Fibroblast of lung (primary cell): ENCODE data around the gene SLC16A6. TPM values are rescaled to one million over a fixed set of nuclear protein-coding genes. Genes with fewer than 3 reads are reported as not detected.

ENCODE experiments used
- DNase-seq, 2 donors: peaks; one replicate each; pipeline versions ENCODE4 v3.0.0 to v3.0.0-alpha.2; 2010; ENCODE audit warnings: low read depth in 2 of 2
- H2AFZ ChIP-seq: 2 replicates; pipeline ENCODE4 v1.5.1; 2012; ENCODE audit warnings: low read length, control low read depth, inconsistent platforms
- H3K27ac ChIP-seq: 2 replicates; pipeline ENCODE4 v1.5.1; 2011; ENCODE audit warnings: low read length, control low read depth; ENCODE audit not compliant: insufficient read depth
- H3K27me3 ChIP-seq: 2 replicates; pipeline ENCODE4 v1.5.1; 2011; ENCODE audit warnings: mild to moderate bottlenecking, low read length; ENCODE audit not compliant: control insufficient read depth, insufficient read depth
- H3K36me3 ChIP-seq: 2 replicates; pipeline ENCODE4 v1.5.1; 2011; ENCODE audit warnings: low read length; ENCODE audit not compliant: control insufficient read depth, insufficient read depth
- H3K4me1 ChIP-seq: 2 replicates; pipeline ENCODE4 v1.5.1; 2011; ENCODE audit warnings: low read length; ENCODE audit not compliant: control insufficient read depth, insufficient read depth; ENCODE audit errors: extremely low read depth
- H3K4me2 ChIP-seq: 2 replicates; pipeline ENCODE4 v1.5.1; 2011; ENCODE audit warnings: low read length, control low read depth; ENCODE audit not compliant: insufficient read depth; ENCODE audit errors: extremely low read depth
- H3K4me3 ChIP-seq, 4 experiments: fragments of 200-600 bp in 1 of 4; sonication (generic) in 1 of 4; replicated peaks in 1 of 4; 2 replicates each; pipeline ENCODE4 v1.5.1; 2011 to 2016; ENCODE audit warnings: low read length in 4 of 4, low read depth in 3 of 4, mild to moderate bottlenecking in 3 of 4, control low read depth in 2 of 4, inconsistent platforms in 1 of 4, mixed read lengths in 1 of 4; ENCODE audit not compliant: insufficient read depth in 1 of 4; ENCODE audit errors: control extremely low read depth in 1 of 4
- H3K79me2 ChIP-seq: 2 replicates; pipeline ENCODE4 v1.5.1; 2012; ENCODE audit warnings: mild to moderate bottlenecking, low read length, inconsistent platforms; ENCODE audit not compliant: control insufficient read depth, insufficient read depth
- H3K9ac ChIP-seq: 2 replicates; pipeline ENCODE4 v1.5.1; 2011; ENCODE audit warnings: mild to moderate bottlenecking, low read length, control low read depth; ENCODE audit not compliant: insufficient read depth
- H3K9me3 ChIP-seq: 2 replicates; pipeline ENCODE4 v1.5.1; 2012; ENCODE audit warnings: low read depth, low read length; ENCODE audit not compliant: control insufficient read depth, insufficient read depth
- H4K20me1 ChIP-seq: 2 replicates; pipeline ENCODE4 v1.5.1; 2011; ENCODE audit warnings: low read length; ENCODE audit not compliant: control insufficient read depth, insufficient read depth; ENCODE audit errors: extremely low read depth
- EZH2 ChIP-seq: IDR thresholded peaks from 2 replicates; pipeline ENCODE4 v1.5.1; 2012; ENCODE audit warnings: low read length, control low read depth, mild to moderate bottlenecking; ENCODE audit errors: missing control alignments
- polyA plus RNA-seq, 2 donors: library from polyadenylated mRNA; depleted of rRNA in 1 of 2; stranded (reverse) in 1 of 2; unstranded in 1 of 2; fragments of >200 nt; gene quantifications; 2 replicates each; pipeline ENCODE4 v1.2.1, GENCODE V29; 2011 to 2012; ENCODE audit warnings: missing spikeins in 1 of 2
- total RNA-seq: library from RNA; depleted of rRNA; stranded (reverse); fragments of >200 nt; gene quantifications from 2 replicates; pipeline ENCODE4 v1.2.1, GENCODE V29; 2014
- TF ChIP-seq, protein P1 (sequence below), 2 donors: IDR thresholded peaks in 1 of 2; conservative IDR thresholded peaks in 1 of 2; 1 replicate in 1 of 2; 2 replicates in 1 of 2; pipeline ENCODE4 v1.5.1; 2011 to 2012; ENCODE audit warnings: low read length in 2 of 2, control low read depth in 1 of 2, inconsistent platforms in 1 of 2, low read depth in 1 of 2, mild to moderate bottlenecking in 1 of 2

SLC16A6 gene
- total and polyA plus RNA-seq, 2 donors (not counting 1 experiment from before 2014, with no cell fraction given): 1.7 to 8.3 TPM

GRCh38 chr17:68294617-68295016 lies 3.7 kb upstream of the SLC16A6 start:
- TF ChIP-seq, protein P1, sequence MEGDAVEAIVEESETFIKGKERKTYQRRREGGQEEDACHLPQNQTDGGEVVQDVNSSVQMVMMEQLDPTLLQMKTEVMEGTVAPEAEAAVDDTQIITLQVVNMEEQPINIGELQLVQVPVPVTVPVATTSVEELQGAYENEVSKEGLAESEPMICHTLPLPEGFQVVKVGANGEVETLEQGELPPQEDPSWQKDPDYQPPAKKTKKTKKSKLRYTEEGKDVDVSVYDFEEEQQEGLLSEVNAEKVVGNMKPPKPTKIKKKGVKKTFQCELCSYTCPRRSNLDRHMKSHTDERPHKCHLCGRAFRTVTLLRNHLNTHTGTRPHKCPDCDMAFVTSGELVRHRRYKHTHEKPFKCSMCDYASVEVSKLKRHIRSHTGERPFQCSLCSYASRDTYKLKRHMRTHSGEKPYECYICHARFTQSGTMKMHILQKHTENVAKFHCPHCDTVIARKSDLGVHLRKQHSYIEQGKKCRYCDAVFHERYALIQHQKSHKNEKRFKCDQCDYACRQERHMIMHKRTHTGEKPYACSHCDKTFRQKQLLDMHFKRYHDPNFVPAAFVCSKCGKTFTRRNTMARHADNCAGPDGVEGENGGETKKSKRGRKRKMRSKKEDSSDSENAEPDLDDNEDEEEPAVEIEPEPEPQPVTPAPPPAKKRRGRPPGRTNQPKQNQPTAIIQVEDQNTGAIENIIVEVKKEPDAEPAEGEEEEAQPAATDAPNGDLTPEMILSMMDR (conservative IDR thresholded peaks at IDR 0.05 in 1 of 2, IDR thresholded peaks at IDR 0.05 in 1 of 2; ENCODE audit: low read depth in 1 of 2, low read length in 2 of 2): no peak
- no peak for TF ChIP-seq EZH2
- Histone ChIP-seq H3K4me3 (no peak overlapping the region), H4K20me1 (no peaks in the 10 kb centered on the region), H3K9me3 (no peaks in the 10 kb centered on the region), H3K9ac (no peak overlapping the region), H3K36me3 (no peaks in the 10 kb centered on the region), H3K4me2 (no peak overlapping the region), H3K79me2 (no peaks in the 10 kb centered on the region), H3K27me3 (no peaks in the 10 kb centered on the region), H2AFZ (no peak overlapping the region), H3K27ac (no peak overlapping the region), H3K4me1 (peaks cover 8% of the 10 kb centered on the region)
- no peak for DNase-seq

- Histone ChIP-seq H3K79me2 (no peaks in the 10 kb centered on the region), H3K4me2 (no peak overlapping the region), H3K27ac (no peak overlapping the region), H3K4me3 (no peak overlapping the region), H2AFZ (no peak overlapping the region), H4K20me1 (no peaks in the 10 kb centered on the region), H3K4me1 (peaks cover 8% of the 10 kb centered on the region), H3K27me3 (no peaks in the 10 kb centered on the region), H3K9ac (no peak overlapping the region), H3K36me3 (no peaks in the 10 kb centered on the region), H3K9me3 (no peaks in the 10 kb centered on the region)
- DNase-seq: no peak
- TF ChIP-seq EZH2: no peak
- TF ChIP-seq, protein P1 (conservative IDR thresholded peaks at IDR 0.05 in 1 of 2, IDR thresholded peaks at IDR 0.05 in 1 of 2; ENCODE audit: low read depth in 1 of 2, low read length in 2 of 2): no peak
Observed at GRCh38 chr17:68294196-68294555, 3.2 kb upstream of the SLC16A6 start.

GRCh38 chr17:68293490-68294195 lies 2.7 kb upstream of the SLC16A6 start:
- Histone ChIP-seq H3K27me3 (no peaks in the 10 kb centered on the region), H3K27ac (no peak overlapping the region), H3K4me2 (no peak overlapping the region), H3K9ac (no peak overlapping the region), H3K4me1 (peaks cover 8% of the 10 kb centered on the region), H4K20me1 (no peaks in the 10 kb centered on the region), H3K4me3 (no peak overlapping the region), H3K36me3 (no peaks in the 10 kb centered on the region), H3K79me2 (no peaks in the 10 kb centered on the region), H2AFZ (no peak overlapping the region), H3K9me3 (no peaks in the 10 kb centered on the region)
- TF ChIP-seq EZH2: no peak
- DNase-seq: no peak
